A549 (cell line): ENCODE measurements around the gene COMMD3.

ENCODE experiments used
- CTCF ChIP-seq: fragments of >200 bp; sonication (Bioruptor Twin); formaldehyde crosslinking; IDR thresholded peaks from 3 replicates; pipeline ENCODE4 v1.5.1; 2016
- JUN ChIP-seq, 2 experiments: fragments of >200 bp; sonication (Bioruptor Twin); formaldehyde crosslinking; IDR thresholded peaks; 2 replicates in 1 of 2; 3 replicates in 1 of 2; pipeline ENCODE4 v1.6.1; 2016 to 2017
- MAX ChIP-seq: IDR thresholded peaks from 2 replicates; pipeline ENCODE4 v1.6.1; 2012

GRCh38 chr10:22326145-22326702, 10.0 kb downstream of the COMMD3 start:
- TF ChIP-seq CTCF, result no peak
- TF ChIP-seq MAX, result no peak
- no peak for TF ChIP-seq JUN (IDR thresholded peaks at IDR 0.05)
